Activated B cell treated with CpG ODN at 0.5 μM for 24 hours (primary cell): ENCODE results near the gene ADI1. TPM values are rescaled to one million over a fixed set of nuclear protein-coding genes. Genes with fewer than 3 reads are reported as not detected.
"Not testable (repeated sequence)": the region's sequence is repeated elsewhere in the genome, so short reads cannot be mapped to it uniquely, and the experiment has no call there.

ENCODE experiments used
- ATAC-seq: fragments of 200-7000 bp; cut with Tn5 transposase; one replicate; pipeline ENCODE4 v1.10.0; 2021; ENCODE audit warnings: low read depth, mild to moderate bottlenecking, moderate library complexity
- CTCF ChIA-PET: fragments of 350-600 bp; sonication (Branson Sonifier 250); formaldehyde crosslinking; loops from one replicate; lab custom pipeline; 2021; ENCODE audit warnings: antibody characterized with exemption; lab: Charles Lee
- POLR2A ChIA-PET: fragments of 350-600 bp; sonication (Branson Sonifier 250); formaldehyde crosslinking; loops from one replicate; lab custom pipeline; 2021; ENCODE audit warnings: antibody characterized with exemption; lab: Charles Lee
- DNase-seq: peaks from one replicate; pipeline ENCODE4 v3.0.0; 2022
- H3K27ac Mint-ChIP-seq: one replicate; pipeline ENCODE4 v1.8.0; 2020; ENCODE audit warnings: mixed read lengths
- H3K27me3 Mint-ChIP-seq: one replicate; pipeline ENCODE4 v1.8.0; 2021; ENCODE audit warnings: mixed read lengths
- H3K36me3 Mint-ChIP-seq: one replicate; pipeline ENCODE4 v1.8.0; 2021; ENCODE audit warnings: low read depth, mixed read lengths
- H3K4me1 Mint-ChIP-seq: one replicate; pipeline ENCODE4 v1.8.0; 2021; ENCODE audit warnings: mixed read lengths
- H3K4me3 Mint-ChIP-seq: one replicate; pipeline ENCODE4 v1.8.0; 2020; ENCODE audit warnings: mild to moderate bottlenecking, mixed read lengths
- H3K9me3 Mint-ChIP-seq: one replicate; pipeline ENCODE4 v1.8.0; 2020; ENCODE audit warnings: mixed read lengths
- intact Hi-C: fragments of 100-400 bp; cut with micrococcal nuclease; formaldehyde crosslinking; loops from one replicate; pipeline ENCODE4 v1.15.1; 2024
- total RNA-seq: library from RNA; stranded (reverse); gene quantifications from 2 replicates; pipeline ENCODE4 v1.2.3, GENCODE V29; 2022
- TF ChIP-seq, protein P1 (sequence below): fragments of 200-600 bp; IDR thresholded peaks from one replicate; pipeline ENCODE4 v1.8.0; 2022; ENCODE audit warnings: antibody characterized with exemption, mild to moderate bottlenecking

Gene ADI1
- total RNA-seq, 1 donor from 2014 or later = 20.5 TPM

DNA sequence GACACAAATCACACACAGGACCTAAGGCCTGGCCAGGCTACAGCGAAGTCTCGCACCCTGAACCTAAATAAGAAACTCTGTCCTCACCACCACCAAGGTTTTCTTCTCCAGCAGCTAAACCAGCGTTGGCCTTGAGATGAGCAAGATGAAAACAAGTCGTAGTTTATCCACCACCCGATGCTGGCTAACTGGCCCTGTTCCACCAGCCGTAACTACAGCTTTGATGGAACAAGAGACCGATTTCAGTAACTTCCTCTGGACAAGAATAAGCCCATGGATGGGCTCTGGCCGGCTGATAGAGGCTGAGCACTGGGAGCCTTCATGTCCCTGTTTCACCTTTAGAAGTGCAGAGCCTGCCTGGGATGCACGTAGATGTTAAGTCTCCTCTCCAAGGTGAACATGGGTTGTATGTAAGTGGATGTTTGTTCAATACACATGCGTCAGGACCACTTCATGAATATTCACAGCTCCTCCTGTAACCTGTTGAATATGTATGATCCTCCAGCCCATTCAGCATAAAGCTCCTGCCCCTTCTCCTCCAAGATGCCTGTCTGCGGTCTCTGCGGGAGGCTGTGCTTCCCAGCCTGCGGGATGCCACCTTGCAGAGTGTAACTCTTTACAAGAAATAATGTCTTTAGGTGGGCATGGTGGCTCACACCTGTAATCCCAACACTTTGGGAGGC is 24.2 kb downstream of the ADI1 start:
- TF ChIP-seq, protein P1, sequence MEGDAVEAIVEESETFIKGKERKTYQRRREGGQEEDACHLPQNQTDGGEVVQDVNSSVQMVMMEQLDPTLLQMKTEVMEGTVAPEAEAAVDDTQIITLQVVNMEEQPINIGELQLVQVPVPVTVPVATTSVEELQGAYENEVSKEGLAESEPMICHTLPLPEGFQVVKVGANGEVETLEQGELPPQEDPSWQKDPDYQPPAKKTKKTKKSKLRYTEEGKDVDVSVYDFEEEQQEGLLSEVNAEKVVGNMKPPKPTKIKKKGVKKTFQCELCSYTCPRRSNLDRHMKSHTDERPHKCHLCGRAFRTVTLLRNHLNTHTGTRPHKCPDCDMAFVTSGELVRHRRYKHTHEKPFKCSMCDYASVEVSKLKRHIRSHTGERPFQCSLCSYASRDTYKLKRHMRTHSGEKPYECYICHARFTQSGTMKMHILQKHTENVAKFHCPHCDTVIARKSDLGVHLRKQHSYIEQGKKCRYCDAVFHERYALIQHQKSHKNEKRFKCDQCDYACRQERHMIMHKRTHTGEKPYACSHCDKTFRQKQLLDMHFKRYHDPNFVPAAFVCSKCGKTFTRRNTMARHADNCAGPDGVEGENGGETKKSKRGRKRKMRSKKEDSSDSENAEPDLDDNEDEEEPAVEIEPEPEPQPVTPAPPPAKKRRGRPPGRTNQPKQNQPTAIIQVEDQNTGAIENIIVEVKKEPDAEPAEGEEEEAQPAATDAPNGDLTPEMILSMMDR = no peak
- Mint-ChIP-seq H3K27me3 (no peaks in the 10 kb centered on the region), H3K4me3 (no peak overlapping the region), H3K4me1 (no peaks in the 10 kb centered on the region), H3K9me3 (no peaks in the 10 kb centered on the region), H3K36me3 (peaks cover 44% of the 10 kb centered on the region), H3K27ac (no peak overlapping the region)
- no peak for ATAC-seq
- POLR2A ChIA-PET = no interaction called here
- DNase-seq = no peak
- intact Hi-C loops = no loop called here
- CTCF ChIA-PET = no interaction called here

DNA sequence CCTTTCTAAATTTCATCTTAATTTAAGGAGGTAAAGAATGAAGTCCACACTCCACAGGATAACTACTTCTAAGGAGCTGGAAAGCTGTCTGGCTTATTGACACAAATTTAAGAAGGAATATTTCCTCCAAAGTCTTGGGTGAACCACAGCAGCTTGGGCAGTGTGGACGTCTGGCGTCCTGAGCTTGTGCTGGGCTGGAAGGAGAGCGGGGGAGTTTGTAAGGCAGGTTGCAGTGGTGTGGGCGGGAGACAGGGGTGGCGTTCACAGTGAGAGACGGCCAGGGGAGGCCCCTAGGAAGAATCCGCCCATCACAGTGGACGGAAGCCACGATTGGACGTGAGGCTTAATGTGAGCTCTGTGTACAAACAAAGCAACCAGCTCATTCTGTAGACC is 25.7 kb downstream of the ADI1 start:
- Mint-ChIP-seq H3K27me3 (no peaks in the 10 kb centered on the region), H3K4me1 (no peaks in the 10 kb centered on the region), H3K27ac (no peak overlapping the region), H3K9me3 (no peaks in the 10 kb centered on the region), H3K36me3 (peaks cover 30% of the 10 kb centered on the region), H3K4me3 (no peak overlapping the region)
- ChIA-PET CTCF (interaction anchor here (1.1 kb wide), 1 partner anchor 69 kb away, joined by 4 read pairs; no protein-coding TSS in a partner anchor), POLR2A (no interaction called here)
- ATAC-seq (no peak), DNase-seq (no peak)
- intact Hi-C loops = no loop called here
- TF ChIP-seq, protein P1 = no peak

DNA sequence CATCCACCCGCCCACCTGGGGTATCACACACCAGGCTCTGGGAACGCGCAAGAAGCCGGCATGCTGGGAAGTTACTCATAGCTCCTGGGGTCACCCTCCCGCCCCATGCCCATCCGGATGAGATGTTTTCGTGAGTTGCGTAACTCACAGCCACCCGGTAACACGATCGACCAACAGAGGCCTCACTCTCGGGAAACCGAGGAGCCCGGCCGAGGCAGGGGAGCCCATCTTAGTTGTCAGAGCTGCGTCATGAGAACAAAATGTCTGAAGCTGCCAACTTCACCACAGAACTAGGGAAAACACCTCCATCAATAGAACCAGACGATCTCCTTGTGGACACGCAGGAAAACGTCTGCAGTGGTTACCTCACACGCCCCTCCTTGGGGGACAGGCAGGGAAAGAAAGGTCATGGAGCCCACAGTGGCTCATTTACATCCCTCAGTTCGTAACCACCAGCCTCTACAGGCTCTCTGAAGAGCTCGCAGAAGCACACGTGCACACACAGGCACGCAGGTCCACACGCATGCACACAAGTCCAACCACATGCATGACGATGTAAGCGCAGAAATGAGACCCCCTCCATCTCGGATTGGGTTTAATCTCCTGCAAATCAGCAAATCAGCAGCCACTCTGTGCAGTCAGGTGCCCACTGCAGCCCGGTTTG is 26.2 kb downstream of the ADI1 start:
- Mint-ChIP-seq H3K9me3 (no peaks in the 10 kb centered on the region), H3K36me3 (peaks cover 25% of the 10 kb centered on the region), H3K4me1 (no peaks in the 10 kb centered on the region), H3K27me3 (no peaks in the 10 kb centered on the region), H3K4me3 (no peak overlapping the region), H3K27ac (no peak overlapping the region)
- intact Hi-C loops = no loop called here
- ChIA-PET POLR2A (no interaction called here), CTCF (interaction anchor here (1.1 kb wide), 1 partner anchor 69 kb away, joined by 4 read pairs; no protein-coding TSS in a partner anchor)
- DNase-seq (no peak), ATAC-seq (no peak)
- TF ChIP-seq, protein P1 = no peak

DNA sequence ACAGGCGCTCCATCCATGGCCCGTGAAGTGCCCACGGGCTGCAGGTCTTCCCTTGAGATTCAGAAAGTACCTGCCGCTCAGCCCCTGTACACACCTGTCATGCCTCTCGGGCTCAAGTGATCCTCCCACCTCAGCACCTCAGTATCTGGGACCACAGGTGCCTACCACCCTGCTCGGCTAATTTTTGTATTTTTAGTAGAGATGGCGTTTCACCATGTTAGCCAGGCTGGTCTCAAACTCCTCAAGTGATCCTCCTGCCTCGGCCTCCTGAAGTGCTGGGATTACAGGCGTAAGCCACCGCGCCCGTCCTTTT is 26.9 kb downstream of the ADI1 start:
- H3K27me3 Mint-ChIP-seq, H3K4me3 Mint-ChIP-seq, POLR2A ChIA-PET, H3K4me1 Mint-ChIP-seq, DNase-seq, intact Hi-C loops, H3K27ac Mint-ChIP-seq, H3K9me3 Mint-ChIP-seq, CTCF ChIA-PET, ATAC-seq: not testable (repeated sequence)
- peaks cover 18% of the 10 kb centered on the region for H3K36me3 Mint-ChIP-seq

DNA sequence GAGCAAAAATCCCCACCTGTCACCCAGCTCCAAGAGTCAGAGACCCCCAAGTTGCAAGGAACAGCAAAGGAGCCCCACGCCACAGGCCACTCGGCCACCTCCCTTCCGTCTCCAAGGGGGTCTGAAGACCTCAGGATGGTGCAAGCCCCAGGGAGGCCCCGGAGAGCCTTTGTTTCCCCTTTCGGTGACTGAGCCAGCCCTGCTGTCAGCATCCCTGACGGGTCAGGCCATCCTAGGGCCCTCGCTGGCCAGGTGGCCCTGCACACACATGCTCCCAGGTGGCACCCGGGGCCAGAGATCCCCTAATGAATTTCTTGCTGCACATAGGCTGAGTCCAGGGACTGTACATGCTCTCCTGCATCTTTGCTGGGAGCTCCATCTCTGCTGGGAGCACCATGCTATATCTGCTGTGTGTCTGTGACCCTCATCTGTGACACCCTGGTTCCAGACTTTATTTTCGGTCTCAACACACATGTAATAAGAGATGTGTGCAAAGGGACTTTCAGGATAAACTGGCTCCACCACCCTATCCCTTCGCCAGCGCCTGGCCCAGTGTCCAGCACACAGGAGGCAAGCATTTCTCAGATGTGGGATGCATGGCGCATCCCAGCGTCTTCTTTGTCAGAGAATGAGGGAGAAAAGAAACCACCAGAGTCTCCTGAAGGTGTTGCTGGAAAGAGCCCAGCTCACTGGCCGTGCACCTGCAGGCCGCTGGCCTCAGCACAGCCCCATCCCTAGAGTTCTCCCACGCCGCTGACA is 27.4 kb downstream of the ADI1 start:
- no peak for ATAC-seq
- H3K4me3 Mint-ChIP-seq = no peak overlapping the region
- TF ChIP-seq, protein P1 = no peak
- no peak overlapping the region for H3K27ac Mint-ChIP-seq
- intact Hi-C loops = no loop called here
- CTCF ChIA-PET = no interaction called here
- no peaks in the 10 kb centered on the region for H3K9me3 Mint-ChIP-seq
- POLR2A ChIA-PET = no interaction called here
- no peaks in the 10 kb centered on the region for H3K27me3 Mint-ChIP-seq
- no peak for DNase-seq
- peaks cover 13% of the 10 kb centered on the region for H3K36me3 Mint-ChIP-seq
- H3K4me1 Mint-ChIP-seq = no peaks in the 10 kb centered on the region
